ENCODE measurements around the gene DOK5. TPM values are rescaled to one million over a fixed set of nuclear protein-coding genes. Genes with fewer than 3 reads are reported as not detected.

The DOK5 gene
- total and polyA plus RNA-seq, 2 of the 8 experiments (the other 6 are each of a cell fraction or from before 2014, with no cell fraction given) = 8.9 to 15.0 TPM

DNA sequence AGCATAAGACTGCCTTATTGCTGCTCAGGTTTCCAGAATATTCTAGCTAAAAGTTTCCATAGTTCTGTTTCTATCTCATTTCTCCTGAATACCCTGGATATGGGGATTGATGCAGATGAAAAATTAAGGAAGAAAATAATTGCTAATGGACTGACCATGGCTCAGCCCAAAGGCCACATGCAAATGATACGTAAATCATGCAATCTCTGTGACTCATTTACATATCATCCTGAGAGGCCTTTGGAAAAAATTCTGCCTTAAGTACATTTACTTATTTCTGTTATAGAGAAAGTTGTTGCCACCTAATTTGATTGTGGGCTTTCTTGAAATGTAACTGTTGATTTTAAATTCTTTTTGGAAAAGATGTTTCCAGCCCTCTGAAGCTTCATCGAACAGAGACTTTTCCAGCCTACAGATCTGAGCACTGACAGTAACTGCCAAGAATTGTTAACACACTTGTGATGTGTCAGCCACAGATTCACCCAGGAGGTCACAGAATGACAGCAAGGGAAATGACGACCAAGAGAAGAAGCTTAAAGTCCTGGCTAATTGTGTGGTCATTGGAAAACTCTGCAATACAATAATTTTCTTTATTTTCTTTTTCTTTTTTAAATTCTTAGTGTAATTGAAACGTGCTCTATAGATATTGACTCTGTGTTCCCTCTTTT lies 174.8 kb downstream of the DOK5 start:
- H4K91ac ChIP-seq (replicated peaks; ENCODE audit: insufficient read length, low read length) = no peak overlapping the region
- no peak overlapping the region for H3K4me2 ChIP-seq (ENCODE audit: insufficient read depth in 1 of 2, low read depth in 2 of 2, low read length in 2 of 2)
- TF ChIP-seq CBX8 (IDR thresholded peaks at IDR 0.05; ENCODE audit: borderline replicate concordance, low read depth, low read length) = no peak
- no peak for TF ChIP-seq SIN3A (conservative IDR thresholded peaks at IDR 0.05 in 1 of 2, IDR thresholded peaks at IDR 0.05 in 1 of 2; ENCODE audit: low read depth in 1 of 2, low read length in 2 of 2)
- TF ChIP-seq EZH2 (IDR thresholded peaks at IDR 0.05; ENCODE audit: low read depth, low read length, severe bottlenecking) = no peak
- TF ChIP-seq HDAC6 (IDR thresholded peaks at IDR 0.05; ENCODE audit: low read depth, low read length) = no peak
- no peak for TF ChIP-seq CEBPB (IDR thresholded peaks at IDR 0.05; ENCODE audit: low read depth, low read length)
- TF ChIP-seq SIRT6 (IDR thresholded peaks at IDR 0.05; ENCODE audit: low read length) = no peak
- no peak for TF ChIP-seq BRCA1 (IDR thresholded peaks at IDR 0.05; ENCODE audit: low read depth, low read length)
- TF ChIP-seq TAF1 (IDR thresholded peaks at IDR 0.05; ENCODE audit: low read depth, low read length) = no peak
- TF ChIP-seq, protein P1, sequence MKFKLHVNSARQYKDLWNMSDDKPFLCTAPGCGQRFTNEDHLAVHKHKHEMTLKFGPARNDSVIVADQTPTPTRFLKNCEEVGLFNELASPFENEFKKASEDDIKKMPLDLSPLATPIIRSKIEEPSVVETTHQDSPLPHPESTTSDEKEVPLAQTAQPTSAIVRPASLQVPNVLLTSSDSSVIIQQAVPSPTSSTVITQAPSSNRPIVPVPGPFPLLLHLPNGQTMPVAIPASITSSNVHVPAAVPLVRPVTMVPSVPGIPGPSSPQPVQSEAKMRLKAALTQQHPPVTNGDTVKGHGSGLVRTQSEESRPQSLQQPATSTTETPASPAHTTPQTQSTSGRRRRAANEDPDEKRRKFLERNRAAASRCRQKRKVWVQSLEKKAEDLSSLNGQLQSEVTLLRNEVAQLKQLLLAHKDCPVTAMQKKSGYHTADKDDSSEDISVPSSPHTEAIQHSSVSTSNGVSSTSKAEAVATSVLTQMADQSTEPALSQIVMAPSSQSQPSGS (IDR thresholded peaks at IDR 0.05; ENCODE audit: low read length) = no peak
- TF ChIP-seq RAD21 (IDR thresholded peaks at IDR 0.05 in 1 of 2, conservative IDR thresholded peaks at IDR 0.05 in 1 of 2; ENCODE audit: low read depth in 2 of 2, low read length in 2 of 2) = no peak
- no peak for TF ChIP-seq KDM1A (IDR thresholded peaks at IDR 0.05; ENCODE audit: borderline replicate concordance, low read length)

More for the DNA sequence above, 174.8 kb downstream of the DOK5 start:
- no peak overlapping the region for H3K4ac ChIP-seq (replicated peaks; ENCODE audit: insufficient read length, low read depth, low read length)
- no peak for FAIRE-seq
- ChIA-PET POLR2A (ENCODE audit: partially characterized antibody) (interaction anchor here (1.0 kb wide), 1 partner anchor 9 kb away, joined by 3 read pairs; no protein-coding TSS in a partner anchor), CTCF (ENCODE audit: partially characterized antibody) (interaction anchor here (0.7 to 1.3 kb wide), 5 partner anchors 9 to 427 kb away, joined by 3 to 4 read pairs (median 3); no protein-coding TSS in a partner anchor)
- DNase-seq (ENCODE audit: low read depth in 1 of 2, low spot score in 2 of 2) = no peak
- no peak overlapping the region for H2BK5ac ChIP-seq (ENCODE audit: low read depth, low read length)
- H3K79me1 ChIP-seq (ENCODE audit: low read depth, low read length) = no peaks in the 10 kb centered on the region
- no peak overlapping the region for H3K56ac ChIP-seq (replicated peaks; ENCODE audit: insufficient read length, low read depth, low read length)
- H3K79me2 ChIP-seq (ENCODE audit: control insufficient read depth in 1 of 2, insufficient read depth in 2 of 2, low read length in 2 of 2) = no peaks in the 10 kb centered on the region
- H3K27ac ChIP-seq (ENCODE audit: low read depth, low read length) = no peak overlapping the region
- H4K20me1 ChIP-seq (replicated peaks in 1 of 2; ENCODE audit: control insufficient read depth in 1 of 2, insufficient read depth in 2 of 2, low read length in 2 of 2) = no peaks in the 10 kb centered on the region
- H3K36me3 ChIP-seq (ENCODE audit: control insufficient read depth in 2 of 4, insufficient read depth in 4 of 4, low read length in 3 of 4) = no peaks in the 10 kb centered on the region
- no peaks in the 10 kb centered on the region for H3K27me3 ChIP-seq (replicated peaks in 1 of 4; ENCODE audit: control insufficient read depth in 3 of 4, extremely low read depth in 1 of 4, insufficient read depth in 3 of 4, low read length in 3 of 4)
- H2AK5ac ChIP-seq (ENCODE audit: low read depth, low read length) = no peak overlapping the region
- H3K4me3 ChIP-seq (ENCODE audit: extremely low read depth in 1 of 4, insufficient read depth in 2 of 4, low read depth in 3 of 4, low read length in 4 of 4) = no peak overlapping the region
- WGBS, 2 experiments (ENCODE audit: extremely low coverage in 1 of 2, insufficient coverage in 1 of 2, insufficient read length in 1 of 2, insufficient replicate concordance in 2 of 2, low coverage in 1 of 2, low lambda C conversion rate in 2 of 2, missing lambda C conversion rate in 1 of 2) = 61% methylated on average over 4 of the region's 4 CpGs; no CpG with 5 or more reads in 1 of the 2 experiments
- no peaks in the 10 kb centered on the region for H3K9me3 ChIP-seq (ENCODE audit: insufficient read depth in 2 of 2, low read depth in 1 of 2, low read length in 1 of 2)
- H3K23ac ChIP-seq (ENCODE audit: insufficient read length) = no peak overlapping the region
- H3K14ac ChIP-seq (ENCODE audit: insufficient read length) = no peak overlapping the region
- H3K23me2 ChIP-seq (ENCODE audit: low read depth, low read length) = no peaks in the 10 kb centered on the region
- H3K9ac ChIP-seq (replicated peaks in 1 of 4; ENCODE audit: extremely low read depth in 1 of 4, low read depth in 3 of 4, low read length in 3 of 4) = no peak overlapping the region
- H2BK15ac ChIP-seq (ENCODE audit: low read length) = no peak overlapping the region
- H2BK20ac ChIP-seq (ENCODE audit: low read length) = no peak overlapping the region
- H2BK120ac ChIP-seq (replicated peaks; ENCODE audit: low read depth, low read length) = no peak overlapping the region
- H3K4me1 ChIP-seq (replicated peaks in 1 of 4; ENCODE audit: control insufficient read depth in 3 of 4, insufficient read depth in 4 of 4, low read length in 3 of 4) = no peaks in the 10 kb centered on the region
- H4K5ac ChIP-seq (ENCODE audit: insufficient read length, low read depth, low read length) = no peak overlapping the region
- H2BK12ac ChIP-seq (ENCODE audit: low read depth, low read length) = no peak overlapping the region
- no peak overlapping the region for H4K8ac ChIP-seq (ENCODE audit: extremely low read depth, insufficient read depth, low read length)
- no peak overlapping the region for H3K18ac ChIP-seq (ENCODE audit: extremely low read depth, low read length)
- H2AFZ ChIP-seq (ENCODE audit: low read length) = no peak overlapping the region
